ENCODE measurements around the gene GPR65.

GPR65 gene

DNA sequence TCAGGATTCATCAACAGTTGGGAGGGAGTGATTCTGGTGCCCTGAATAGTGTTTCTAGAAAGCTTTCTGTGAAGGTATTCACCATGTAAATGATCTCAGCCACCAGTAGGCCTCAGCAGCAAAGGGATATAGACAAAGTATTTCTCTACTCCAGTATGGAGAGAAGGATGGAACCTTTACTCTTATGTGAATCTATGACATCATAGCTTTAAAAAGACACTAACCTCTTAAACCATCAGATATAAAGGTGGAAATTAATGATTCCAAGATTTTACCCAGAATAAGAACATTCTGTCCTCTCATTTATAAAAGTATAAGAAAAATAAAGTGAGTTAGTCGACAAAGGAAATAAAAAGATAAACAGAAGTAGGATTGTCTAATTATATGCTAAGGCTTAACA lies 4.6 kb downstream of the GPR65 start:
- CTCF ChIA-PET: interaction anchor here (0.5 kb wide), 1 partner anchor 430 kb away, joined by 3 read pairs; no protein-coding TSS in a partner anchor
- no peak for DNase-seq
- H3K27me3 ChIP-seq (replicated peaks in 2 of 5; ENCODE audit: control insufficient read depth in 4 of 5, insufficient read depth in 5 of 5, low read length in 4 of 5): no peaks in the 10 kb centered on the region
- no peaks in the 10 kb centered on the region for H3K9me3 ChIP-seq (ENCODE audit: control extremely low read depth in 1 of 5, control insufficient read depth in 4 of 5, insufficient read depth in 2 of 5, low read depth in 1 of 5, low read length in 4 of 5)
- no peak overlapping the region for H3K27ac ChIP-seq (ENCODE audit: insufficient read depth in 1 of 2, low read depth in 1 of 2, low read length in 2 of 2, poor library complexity in 1 of 2, severe bottlenecking in 2 of 2)
- H3K4me1 ChIP-seq (ENCODE audit: control extremely low read depth in 1 of 4, control insufficient read depth in 4 of 4, insufficient read depth in 4 of 4, low read length in 3 of 4): peaks cover 3 to 38% (median 15%) of the 10 kb centered on the region in 4 experiments
- no peaks in the 10 kb centered on the region for H3K36me3 ChIP-seq (ENCODE audit: control insufficient read depth in 4 of 4, insufficient read depth in 4 of 4, low read length in 3 of 4)
- H3K4me3 ChIP-seq (ENCODE audit: control insufficient read depth in 1 of 7, extremely low read depth in 1 of 7, insufficient read depth in 4 of 7, low read depth in 2 of 7, low read length in 6 of 7): no peak overlapping the region
- POLR2A ChIA-PET: no interaction called here
- no CpG with 5 or more reads among the region's 1 CpG for WGBS (ENCODE audit: insufficient coverage)

DNA sequence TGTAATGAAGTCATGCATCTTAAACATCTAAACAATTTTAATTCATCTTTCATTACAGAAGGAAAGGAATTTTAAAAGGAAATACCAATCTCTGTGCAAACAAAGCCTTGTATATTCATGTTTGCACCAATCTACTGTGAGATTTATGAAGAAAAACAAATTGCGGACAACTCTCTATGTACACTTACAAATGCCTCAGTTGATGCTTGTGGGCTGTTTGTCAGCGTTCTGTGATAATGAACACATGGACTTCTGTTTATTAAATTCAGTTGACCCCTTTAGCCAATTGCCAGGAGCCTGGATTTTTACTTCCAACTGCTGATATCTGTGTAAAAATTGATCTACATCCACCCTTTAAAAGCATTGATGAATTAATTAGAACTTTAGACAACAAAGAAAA lies 5.4 kb downstream of the GPR65 start:
- WGBS (ENCODE audit: insufficient coverage): 100% methylated on average over 2 of the region's 2 CpGs
- POLR2A ChIA-PET: no interaction called here
- DNase-seq: no peak

DNA sequence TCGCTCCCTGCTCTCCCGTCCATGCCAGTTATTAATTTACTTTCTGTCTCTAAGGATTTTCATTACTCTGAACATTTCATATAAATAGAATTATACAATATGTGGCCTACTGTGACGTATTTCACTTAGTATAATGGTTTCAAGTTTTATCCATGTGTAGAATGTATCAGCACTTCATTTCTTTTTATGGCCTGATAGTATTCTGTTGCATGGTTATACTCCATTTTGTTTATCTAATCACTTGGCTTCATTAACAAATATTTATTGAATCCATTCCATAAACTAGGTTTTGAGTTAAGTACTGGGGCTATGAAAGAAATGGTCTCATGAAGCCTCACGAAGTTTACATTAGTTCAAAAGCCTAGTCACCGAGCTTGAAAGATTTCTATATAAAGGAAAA lies 7.6 kb downstream of the GPR65 start:
- peaks cover 0 to 10% (median 2%) of the 10 kb centered on the region in 4 experiments for H3K4me1 ChIP-seq (ENCODE audit: control extremely low read depth in 1 of 4, control insufficient read depth in 4 of 4, insufficient read depth in 4 of 4, low read length in 3 of 4)

More for the DNA sequence above, 5.4 kb downstream of the GPR65 start:
- Histone ChIP-seq H3K4me3 (ENCODE audit: control insufficient read depth in 1 of 7, extremely low read depth in 1 of 7, insufficient read depth in 4 of 7, low read depth in 2 of 7, low read length in 6 of 7) (no peak overlapping the region), H3K27ac (ENCODE audit: insufficient read depth in 1 of 2, low read depth in 1 of 2, low read length in 2 of 2, poor library complexity in 1 of 2, severe bottlenecking in 2 of 2) (no peak overlapping the region), H3K36me3 (ENCODE audit: control insufficient read depth in 4 of 4, insufficient read depth in 4 of 4, low read length in 3 of 4) (no peaks in the 10 kb centered on the region), H3K4me1 (ENCODE audit: control extremely low read depth in 1 of 4, control insufficient read depth in 4 of 4, insufficient read depth in 4 of 4, low read length in 3 of 4) (peaks cover 1 to 30% (median 10%) of the 10 kb centered on the region in 4 experiments), H3K27me3 (replicated peaks in 2 of 5; ENCODE audit: control insufficient read depth in 4 of 5, insufficient read depth in 5 of 5, low read length in 4 of 5) (no peaks in the 10 kb centered on the region), H3K9me3 (ENCODE audit: control extremely low read depth in 1 of 5, control insufficient read depth in 4 of 5, insufficient read depth in 2 of 5, low read depth in 1 of 5, low read length in 4 of 5) (no peaks in the 10 kb centered on the region)
- CTCF ChIA-PET: no interaction called here

DNA sequence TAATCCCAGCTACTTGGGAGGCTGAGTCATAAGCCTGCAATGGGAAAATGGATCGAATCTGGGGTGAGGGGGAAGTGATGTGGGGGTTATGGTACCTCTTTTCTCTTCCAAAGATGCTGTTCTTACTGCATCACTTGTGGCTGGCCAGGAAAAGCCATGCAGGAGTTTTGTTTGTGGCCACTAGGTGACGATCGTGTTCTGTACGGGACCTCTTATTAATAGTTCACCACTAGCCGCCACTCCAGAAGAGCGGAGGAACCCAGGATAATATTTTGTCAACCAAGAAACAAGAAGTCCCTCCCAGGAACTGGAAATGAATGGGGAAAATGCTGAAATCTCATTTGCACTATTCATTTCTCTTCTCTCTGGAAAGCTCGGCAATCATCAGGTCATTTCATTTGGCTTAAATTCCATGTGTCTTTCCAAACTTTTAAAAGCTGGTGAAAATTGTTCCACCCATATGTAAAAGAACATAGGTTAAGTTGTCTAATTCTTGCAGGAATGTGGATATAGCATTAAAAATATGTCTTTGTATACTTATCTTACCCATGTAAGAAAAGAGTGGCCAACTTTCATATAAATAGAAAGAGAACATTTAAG lies 8.9 kb downstream of the GPR65 start:
- peaks cover 0 to 3% (median 0%) of the 10 kb centered on the region in 4 experiments for H3K4me1 ChIP-seq (ENCODE audit: control extremely low read depth in 1 of 4, control insufficient read depth in 4 of 4, insufficient read depth in 4 of 4, low read length in 3 of 4)
- 0% methylated on average over 4 of the region's 7 CpGs for WGBS (ENCODE audit: insufficient coverage)
- no peak overlapping the region for H3K27ac ChIP-seq (ENCODE audit: insufficient read depth in 1 of 2, low read depth in 1 of 2, low read length in 2 of 2, poor library complexity in 1 of 2, severe bottlenecking in 2 of 2)
- H3K9me3 ChIP-seq (ENCODE audit: control extremely low read depth in 1 of 5, control insufficient read depth in 4 of 5, insufficient read depth in 2 of 5, low read depth in 1 of 5, low read length in 4 of 5): peaks cover 0 to 2% (median 0%) of the 10 kb centered on the region in 5 experiments
- H3K4me3 ChIP-seq (ENCODE audit: control insufficient read depth in 1 of 7, extremely low read depth in 1 of 7, insufficient read depth in 4 of 7, low read depth in 2 of 7, low read length in 6 of 7): peak overlapping the region in 1 of 7 experiments; percentile 17
- H3K36me3 ChIP-seq (ENCODE audit: control insufficient read depth in 4 of 4, insufficient read depth in 4 of 4, low read length in 3 of 4): no peaks in the 10 kb centered on the region
- ChIA-PET CTCF (interaction anchor here (0.8 to 3.5 kb wide), 15 partner anchors 8 to 538 kb away, joined by 3 to 20 read pairs (median 5); partner anchors contain the start of genes GALC and GPR65), POLR2A (no interaction called here)
- peak; percentile 70 to 85 (median 81) for DNase-seq
- no peaks in the 10 kb centered on the region for H3K27me3 ChIP-seq (replicated peaks in 2 of 5; ENCODE audit: control insufficient read depth in 4 of 5, insufficient read depth in 5 of 5, low read length in 4 of 5)

More for the DNA sequence above, 7.6 kb downstream of the GPR65 start:
- CTCF ChIA-PET: interaction anchor here (1.0 to 1.5 kb wide), 4 partner anchors 67 to 177 kb away, joined by 3 to 5 read pairs (median 4); no protein-coding TSS in a partner anchor
- no CpG with 5 or more reads among the region's 5 CpGs for WGBS (ENCODE audit: insufficient coverage)
- Histone ChIP-seq H3K9me3 (ENCODE audit: control extremely low read depth in 1 of 5, control insufficient read depth in 4 of 5, insufficient read depth in 2 of 5, low read depth in 1 of 5, low read length in 4 of 5) (peaks cover 0 to 2% (median 0%) of the 10 kb centered on the region in 5 experiments), H3K4me3 (ENCODE audit: control insufficient read depth in 1 of 7, extremely low read depth in 1 of 7, insufficient read depth in 4 of 7, low read depth in 2 of 7, low read length in 6 of 7) (no peak overlapping the region), H3K27ac (ENCODE audit: insufficient read depth in 1 of 2, low read depth in 1 of 2, low read length in 2 of 2, poor library complexity in 1 of 2, severe bottlenecking in 2 of 2) (no peak overlapping the region), H3K36me3 (ENCODE audit: control insufficient read depth in 4 of 4, insufficient read depth in 4 of 4, low read length in 3 of 4) (no peaks in the 10 kb centered on the region), H3K27me3 (replicated peaks in 2 of 5; ENCODE audit: control insufficient read depth in 4 of 5, insufficient read depth in 5 of 5, low read length in 4 of 5) (no peaks in the 10 kb centered on the region)
- DNase-seq: no peak
- POLR2A ChIA-PET: interaction anchor here (0.6 kb wide), 1 partner anchor 144 kb away, joined by 4 read pairs; no protein-coding TSS in a partner anchor

DNA sequence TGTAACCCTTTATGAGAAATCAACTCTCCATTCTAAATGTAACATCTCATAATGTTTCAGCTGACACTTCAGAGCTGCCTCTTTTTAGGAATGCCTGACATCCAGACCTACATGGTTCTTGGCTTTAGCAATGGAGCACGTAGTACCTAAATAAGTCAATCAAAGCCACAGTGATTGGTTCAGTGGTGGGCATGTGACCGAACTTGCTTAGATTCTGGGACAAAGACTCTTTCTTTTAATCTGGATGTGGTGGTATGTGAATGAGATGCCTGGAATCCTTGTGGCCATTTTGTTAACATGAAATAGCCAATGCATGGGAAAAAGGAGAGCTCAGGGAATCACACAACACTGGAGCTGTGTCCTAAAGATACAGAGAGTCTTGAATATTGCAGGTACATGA lies 11.8 kb downstream of the GPR65 start:
- 100% methylated on average over 2 of the region's 2 CpGs for WGBS (ENCODE audit: insufficient coverage)
- H3K36me3 ChIP-seq (ENCODE audit: control insufficient read depth in 4 of 4, insufficient read depth in 4 of 4, low read length in 3 of 4): no peaks in the 10 kb centered on the region
- DNase-seq: no peak
- H3K4me1 ChIP-seq (ENCODE audit: control extremely low read depth in 1 of 4, control insufficient read depth in 4 of 4, insufficient read depth in 4 of 4, low read length in 3 of 4): no peaks in the 10 kb centered on the region
- CTCF ChIA-PET: interaction anchor here (1.2 to 3.5 kb wide), 6 partner anchors 13 to 364 kb away, joined by 3 to 20 read pairs (median 4); no protein-coding TSS in a partner anchor
- no peak overlapping the region for H3K4me3 ChIP-seq (ENCODE audit: control insufficient read depth in 1 of 7, extremely low read depth in 1 of 7, insufficient read depth in 4 of 7, low read depth in 2 of 7, low read length in 6 of 7)
- H3K9me3 ChIP-seq (ENCODE audit: control extremely low read depth in 1 of 5, control insufficient read depth in 4 of 5, insufficient read depth in 2 of 5, low read depth in 1 of 5, low read length in 4 of 5): peaks cover 0 to 2% (median 0%) of the 10 kb centered on the region in 5 experiments
- H3K27ac ChIP-seq (ENCODE audit: insufficient read depth in 1 of 2, low read depth in 1 of 2, low read length in 2 of 2, poor library complexity in 1 of 2, severe bottlenecking in 2 of 2): no peak overlapping the region
- H3K27me3 ChIP-seq (replicated peaks in 2 of 5; ENCODE audit: control insufficient read depth in 4 of 5, insufficient read depth in 5 of 5, low read length in 4 of 5): no peaks in the 10 kb centered on the region
- POLR2A ChIA-PET: no interaction called here

DNA sequence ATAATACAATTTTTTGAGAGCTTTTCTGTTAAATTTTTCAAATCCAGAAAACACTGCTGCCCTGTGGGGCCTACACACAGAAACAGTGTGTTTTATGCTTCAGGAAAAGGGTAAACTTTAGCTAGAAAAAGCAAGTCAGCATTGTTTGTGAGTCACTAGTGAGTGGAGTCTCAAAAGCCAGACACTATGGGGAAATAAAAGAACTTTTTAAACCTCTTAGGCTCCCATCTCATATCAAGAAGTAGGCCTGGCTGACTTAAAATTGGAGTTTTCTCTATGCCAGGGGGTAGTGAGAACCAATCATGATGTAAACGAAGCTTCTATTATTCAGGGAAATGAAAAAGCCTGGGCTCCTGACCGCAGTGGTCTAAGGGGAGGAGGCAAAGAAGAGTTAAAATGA lies 12.6 kb downstream of the GPR65 start:
- CTCF ChIA-PET: interaction anchor here (0.6 to 2.7 kb wide), 8 partner anchors 13 to 363 kb away, joined by 3 to 11 read pairs (median 3); no protein-coding TSS in a partner anchor
- POLR2A ChIA-PET: no interaction called here
- no peaks in the 10 kb centered on the region for H3K36me3 ChIP-seq (ENCODE audit: control insufficient read depth in 4 of 4, insufficient read depth in 4 of 4, low read length in 3 of 4)
- H3K4me3 ChIP-seq (ENCODE audit: control insufficient read depth in 1 of 7, extremely low read depth in 1 of 7, insufficient read depth in 4 of 7, low read depth in 2 of 7, low read length in 6 of 7): no peak overlapping the region
- DNase-seq: no peak
- no peaks in the 10 kb centered on the region for H3K27me3 ChIP-seq (replicated peaks in 2 of 5; ENCODE audit: control insufficient read depth in 4 of 5, insufficient read depth in 5 of 5, low read length in 4 of 5)
- H3K4me1 ChIP-seq (ENCODE audit: control extremely low read depth in 1 of 4, control insufficient read depth in 4 of 4, insufficient read depth in 4 of 4, low read length in 3 of 4): no peaks in the 10 kb centered on the region
- H3K9me3 ChIP-seq (ENCODE audit: control extremely low read depth in 1 of 5, control insufficient read depth in 4 of 5, insufficient read depth in 2 of 5, low read depth in 1 of 5, low read length in 4 of 5): peaks cover 0 to 2% (median 0%) of the 10 kb centered on the region in 5 experiments
- 100% methylated on average over 2 of the region's 2 CpGs for WGBS (ENCODE audit: insufficient coverage)
- no peak overlapping the region for H3K27ac ChIP-seq (ENCODE audit: insufficient read depth in 1 of 2, low read depth in 1 of 2, low read length in 2 of 2, poor library complexity in 1 of 2, severe bottlenecking in 2 of 2)

DNA sequence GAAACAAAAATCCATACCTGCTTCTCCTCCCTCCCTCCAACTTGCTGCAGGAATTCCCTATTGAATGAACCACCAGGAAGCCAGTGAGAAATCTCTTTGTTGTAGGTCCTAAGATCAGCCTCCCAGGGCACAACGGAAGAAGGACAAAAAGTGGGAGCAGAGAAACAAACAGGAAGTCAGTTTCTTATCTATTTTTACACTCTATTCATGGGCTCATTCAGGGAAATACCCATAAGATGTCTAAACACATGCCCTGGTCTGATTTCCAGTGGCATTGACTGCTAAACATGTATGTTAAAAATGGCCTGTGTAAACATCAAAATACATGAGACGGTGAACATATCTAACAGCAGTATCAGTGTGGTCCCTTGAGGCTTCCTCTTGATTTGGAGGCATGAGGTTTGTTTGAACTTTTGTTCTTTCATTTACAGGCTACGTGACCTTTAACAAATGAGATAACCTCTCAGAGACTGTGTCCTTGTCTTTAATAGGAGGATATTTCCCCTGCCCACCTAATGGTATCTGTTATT lies 18.8 kb downstream of the GPR65 start:
- no peaks in the 10 kb centered on the region for H3K9me3 ChIP-seq (ENCODE audit: control extremely low read depth in 1 of 5, control insufficient read depth in 4 of 5, insufficient read depth in 2 of 5, low read depth in 1 of 5, low read length in 4 of 5)
- H3K27me3 ChIP-seq (replicated peaks in 2 of 5; ENCODE audit: control insufficient read depth in 4 of 5, insufficient read depth in 5 of 5, low read length in 4 of 5): no peaks in the 10 kb centered on the region
- WGBS (ENCODE audit: insufficient coverage): 60% methylated on average over 1 of the region's 3 CpGs
- DNase-seq: peak in 2 of 3 donors; percentile 55 to 67
- no peaks in the 10 kb centered on the region for H3K36me3 ChIP-seq (ENCODE audit: control insufficient read depth in 4 of 4, insufficient read depth in 4 of 4, low read length in 3 of 4)
- POLR2A ChIA-PET: no interaction called here
- H3K4me3 ChIP-seq (ENCODE audit: control insufficient read depth in 1 of 7, extremely low read depth in 1 of 7, insufficient read depth in 4 of 7, low read depth in 2 of 7, low read length in 6 of 7): no peak overlapping the region
- H3K27ac ChIP-seq (ENCODE audit: insufficient read depth in 1 of 2, low read depth in 1 of 2, low read length in 2 of 2, poor library complexity in 1 of 2, severe bottlenecking in 2 of 2): no peak overlapping the region
- CTCF ChIA-PET: no interaction called here
- H3K4me1 ChIP-seq (ENCODE audit: control extremely low read depth in 1 of 4, control insufficient read depth in 4 of 4, insufficient read depth in 4 of 4, low read length in 3 of 4): peaks cover 0 to 17% (median 5%) of the 10 kb centered on the region in 4 experiments
